ENCODE results near the gene ZSCAN2.
A peak's percentile ranks its signal among the peaks of the same experiment; 100 is the strongest.

- no peak for TF ChIP-seq SUZ12 (IDR thresholded peaks at IDR 0.05; ENCODE audit: unreplicated experiment)
- no peak for TF ChIP-seq TBL1XR1 (IDR thresholded peaks at IDR 0.05; ENCODE audit: low read depth, low read length)
- no peak for TF ChIP-seq ATF3 (IDR thresholded peaks at IDR 0.05; ENCODE audit: borderline replicate concordance, extremely low read depth, low read depth, low read length)
- TF ChIP-seq CTCF (IDR thresholded peaks at IDR 0.05 in 2 of 3, conservative IDR thresholded peaks at IDR 0.05 in 1 of 3; ENCODE audit: control insufficient read depth in 2 of 3, extremely low read depth in 1 of 3, insufficient read depth in 1 of 3, low read depth in 3 of 3, low read length in 3 of 3), result peak; percentile 69 to 78 (median 73)
- TF ChIP-seq SP1 (IDR thresholded peaks at IDR 0.05; ENCODE audit: low read depth, low read length), result no peak
- TF ChIP-seq REST (IDR thresholded peaks at IDR 0.05; ENCODE audit: low read depth, low read length), result no peak
- TF ChIP-seq MYC (IDR thresholded peaks at IDR 0.05; ENCODE audit: insufficient read depth, insufficient read length, insufficient replicate concordance, low read length, severe bottlenecking), result no peak
- TF ChIP-seq FOS (IDR thresholded peaks at IDR 0.05; ENCODE audit: borderline replicate concordance, extremely low read depth, insufficient read length), result no peak
- TF ChIP-seq EP300 (IDR thresholded peaks at IDR 0.05; ENCODE audit: borderline replicate concordance in 1 of 2, control insufficient read depth in 1 of 2, low read depth in 2 of 2, low read length in 2 of 2), result no peak
- TF ChIP-seq RAD21 (IDR thresholded peaks at IDR 0.05; ENCODE audit: insufficient read depth, low read depth, low read length), result peak; percentile 53
- TF ChIP-seq ZBTB40 (IDR thresholded peaks at IDR 0.05; ENCODE audit: borderline replicate concordance), result no peak
- TF ChIP-seq BCL11A (IDR thresholded peaks at IDR 0.05; ENCODE audit: low read depth, low read length), result no peak
- peak; percentile 81; the same call in 1 of the 2 replicates for TF ChIP-seq SMARCA5 (IDR thresholded peaks at IDR 0.05)
- TF ChIP-seq ESRRA (IDR thresholded peaks at IDR 0.05; ENCODE audit: low read length), result no peak
These were observed 54.1 kb downstream of the ZSCAN2 start for GRCh38 chr15:84654689-84655453.

Data from GM12878 (cell line).